ENCODE data around the gene ASB5.

The ASB5 gene

GRCh38 chr4:176302283-176303275 lies 33.6 kb upstream of the ASB5 start:
- TF ChIP-seq SIN3A (IDR thresholded peaks at IDR 0.05; ENCODE audit: borderline replicate concordance, insufficient read depth, low read length) (no peak), POLR2AphosphoS5 (IDR thresholded peaks at IDR 0.05; ENCODE audit: low read depth, low read length) (no peak)

GRCh38 chr4:176300565-176300964 lies 31.5 kb upstream of the ASB5 start:
- TF ChIP-seq TAF1 (IDR thresholded peaks at IDR 0.05; ENCODE audit: borderline replicate concordance, insufficient read depth, low read length) (no peak), SIN3A (IDR thresholded peaks at IDR 0.05; ENCODE audit: borderline replicate concordance, insufficient read depth, low read length) (no peak), FOXP2 (optimal IDR thresholded peaks at IDR 0.05; ENCODE audit: borderline replicate concordance, extremely low read depth, extremely low read length, insufficient read depth) (no peak), POLR2AphosphoS5 (IDR thresholded peaks at IDR 0.05; ENCODE audit: low read depth, low read length) (no peak), REST (IDR thresholded peaks at IDR 0.05; ENCODE audit: insufficient read depth in 1 of 2, low read depth in 2 of 2, low read length in 2 of 2) (no peak)

- TF ChIP-seq POLR2AphosphoS5 (IDR thresholded peaks at IDR 0.05; ENCODE audit: low read depth, low read length) (no peak), SIN3A (IDR thresholded peaks at IDR 0.05; ENCODE audit: borderline replicate concordance, insufficient read depth, low read length) (no peak), REST (IDR thresholded peaks at IDR 0.05; ENCODE audit: insufficient read depth in 1 of 2, low read depth in 2 of 2, low read length in 2 of 2) (no peak), TAF1 (IDR thresholded peaks at IDR 0.05; ENCODE audit: borderline replicate concordance, insufficient read depth, low read length) (no peak), FOXP2 (optimal IDR thresholded peaks at IDR 0.05; ENCODE audit: borderline replicate concordance, extremely low read depth, extremely low read length, insufficient read depth) (no peak)
Observed at GRCh38 chr4:176300036-176300435, 31.0 kb upstream of the ASB5 start.

- no peak for TF ChIP-seq POLR2AphosphoS5 (IDR thresholded peaks at IDR 0.05; ENCODE audit: low read depth, low read length)
- no peak for TF ChIP-seq TAF1 (IDR thresholded peaks at IDR 0.05; ENCODE audit: borderline replicate concordance, insufficient read depth, low read length)
- TF ChIP-seq FOXP2 (optimal IDR thresholded peaks at IDR 0.05; ENCODE audit: borderline replicate concordance, extremely low read depth, extremely low read length, insufficient read depth): no peak
- TF ChIP-seq REST (IDR thresholded peaks at IDR 0.05; ENCODE audit: insufficient read depth in 1 of 2, low read depth in 2 of 2, low read length in 2 of 2): no peak
- no peak for TF ChIP-seq SIN3A (IDR thresholded peaks at IDR 0.05; ENCODE audit: borderline replicate concordance, insufficient read depth, low read length)
Observed at GRCh38 chr4:176298664-176299063, 29.6 kb upstream of the ASB5 start.

- TF ChIP-seq FOXP2 (optimal IDR thresholded peaks at IDR 0.05; ENCODE audit: borderline replicate concordance, extremely low read depth, extremely low read length, insufficient read depth) (no peak), REST (IDR thresholded peaks at IDR 0.05; ENCODE audit: insufficient read depth in 1 of 2, low read depth in 2 of 2, low read length in 2 of 2) (no peak), SIN3A (IDR thresholded peaks at IDR 0.05; ENCODE audit: borderline replicate concordance, insufficient read depth, low read length) (no peak), POLR2AphosphoS5 (IDR thresholded peaks at IDR 0.05; ENCODE audit: low read depth, low read length) (no peak), TAF1 (IDR thresholded peaks at IDR 0.05; ENCODE audit: borderline replicate concordance, insufficient read depth, low read length) (no peak)
Observed at GRCh38 chr4:176293660-176294059, 24.6 kb upstream of the ASB5 start.
